Limb (tissue), 2 donors: ENCODE data around the gene CREB5.

ENCODE experiments used
- DNase-seq, 2 donors: peaks; one replicate each; pipeline ENCODE4 v3.0.0-alpha.2; 2016; ENCODE audit errors: extremely low spot score in 2 of 2

Gene CREB5

DNA sequence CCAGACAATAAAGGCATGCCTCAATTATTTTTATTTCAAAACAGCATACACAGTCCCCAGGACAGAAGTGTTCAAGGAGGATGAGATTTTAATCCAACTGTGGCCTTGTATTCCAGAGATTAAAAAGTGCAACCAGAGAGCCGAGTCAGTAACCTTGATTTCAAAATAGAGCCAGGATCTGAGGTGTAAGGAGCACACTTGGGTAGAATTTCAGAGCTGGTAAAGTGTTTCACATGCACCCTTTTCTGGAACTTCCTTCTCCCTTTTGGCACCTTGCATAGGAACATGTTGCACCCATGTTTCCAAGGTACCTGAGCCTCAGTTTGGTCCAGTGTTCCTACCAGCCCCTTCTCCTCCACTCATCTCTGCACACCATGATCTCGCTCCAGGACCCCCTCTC, 320.7 kb downstream of the CREB5 start:
- no peak for DNase-seq

DNA sequence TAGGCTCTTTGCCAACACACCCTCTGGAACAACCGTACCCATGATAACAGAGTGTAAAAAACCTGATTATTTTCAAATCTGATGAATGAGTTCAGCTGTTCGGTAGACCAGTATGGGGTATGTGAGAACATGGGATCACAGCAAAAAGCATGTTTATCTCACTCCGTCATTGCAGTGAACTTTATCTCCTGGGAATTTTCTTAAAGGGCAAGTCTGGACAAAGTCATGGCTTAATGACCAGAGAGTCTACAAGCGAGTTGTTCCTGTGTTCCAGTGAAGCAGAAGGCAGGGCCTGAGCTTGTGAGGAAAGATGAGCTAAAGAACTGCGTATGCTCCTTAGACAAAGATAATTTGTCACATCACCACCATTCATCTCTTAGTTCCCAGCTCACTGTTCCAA, 326.1 kb downstream of the CREB5 start:
- DNase-seq: no peak

DNA sequence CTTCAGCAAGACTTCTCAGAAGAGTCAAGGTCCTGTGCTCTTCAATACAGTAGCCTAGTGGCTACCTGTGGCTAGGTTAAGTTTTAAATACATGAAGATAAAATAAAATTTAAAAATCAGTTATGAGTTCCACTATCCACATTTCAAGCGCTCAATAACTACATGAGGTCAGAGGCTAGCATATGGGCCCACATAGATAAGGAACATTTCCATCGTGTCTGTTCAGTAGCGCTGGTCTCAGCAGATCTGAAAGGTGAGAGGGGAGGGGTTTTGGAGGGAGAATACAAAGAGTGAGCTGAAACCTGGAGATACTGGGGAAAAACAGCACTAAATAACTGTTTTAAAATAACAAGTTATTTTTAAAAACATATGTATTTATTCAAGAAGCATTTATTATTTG, 326.8 kb downstream of the CREB5 start:
- DNase-seq: no peak

DNA sequence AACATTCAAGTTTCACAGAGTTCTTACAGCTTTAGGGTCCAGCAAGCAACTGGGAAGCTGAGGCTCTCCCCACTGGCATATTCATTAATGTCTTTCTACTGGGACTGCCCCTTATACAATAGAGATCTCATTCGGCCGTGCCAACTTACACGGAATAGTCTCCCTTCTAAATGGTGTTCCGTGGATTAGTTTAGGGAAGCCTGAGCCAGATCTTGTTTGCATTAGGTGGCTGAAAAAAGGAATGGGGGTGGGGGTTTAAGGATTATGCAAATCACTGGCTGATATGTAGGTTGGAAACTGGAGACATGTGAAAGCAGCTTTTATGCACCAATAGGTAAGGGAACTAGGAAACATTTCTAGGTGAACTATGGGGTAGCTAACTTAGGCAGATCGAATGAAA, 327.5 kb downstream of the CREB5 start:
- no peak for DNase-seq

DNA sequence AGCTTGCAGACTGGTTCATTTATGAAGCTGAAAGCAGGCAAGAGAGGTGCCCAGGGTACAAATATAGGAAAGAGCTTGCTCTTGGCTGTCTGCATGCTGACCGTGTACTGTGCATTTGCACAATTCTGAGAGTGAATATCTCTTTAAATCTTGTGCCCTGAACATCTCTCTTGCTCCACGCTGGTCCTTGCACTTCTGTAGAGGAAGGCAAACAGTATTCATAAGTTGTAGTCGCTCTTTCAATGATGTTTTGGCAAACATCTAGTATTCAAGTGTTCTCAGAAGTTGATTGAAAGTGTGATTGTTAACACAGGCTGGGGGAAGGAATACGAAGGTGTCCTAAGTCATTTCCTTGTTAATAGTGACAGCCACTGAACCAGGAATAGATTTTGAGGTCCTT, 332.6 kb downstream of the CREB5 start:
- no peak for DNase-seq

DNA sequence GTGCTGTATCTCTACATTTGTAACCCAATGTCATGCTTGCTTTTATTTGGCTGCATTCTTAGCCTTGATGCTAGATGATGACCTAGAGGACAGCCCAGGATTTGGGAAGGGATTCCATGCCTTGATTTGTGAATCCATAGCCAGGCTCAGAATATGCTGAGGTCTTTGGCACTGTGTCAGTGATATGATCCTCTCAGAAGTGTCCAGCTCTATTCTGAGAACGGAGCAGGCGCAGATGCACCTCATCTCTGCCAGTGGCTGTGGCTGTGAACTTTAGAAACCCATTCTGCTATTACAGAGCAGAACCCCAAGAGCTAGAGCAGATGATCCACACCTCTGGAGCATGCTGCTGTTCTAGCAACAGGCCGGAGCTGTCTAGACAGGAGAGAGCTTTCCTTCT, 333.0 kb downstream of the CREB5 start:
- no peak for DNase-seq

DNA sequence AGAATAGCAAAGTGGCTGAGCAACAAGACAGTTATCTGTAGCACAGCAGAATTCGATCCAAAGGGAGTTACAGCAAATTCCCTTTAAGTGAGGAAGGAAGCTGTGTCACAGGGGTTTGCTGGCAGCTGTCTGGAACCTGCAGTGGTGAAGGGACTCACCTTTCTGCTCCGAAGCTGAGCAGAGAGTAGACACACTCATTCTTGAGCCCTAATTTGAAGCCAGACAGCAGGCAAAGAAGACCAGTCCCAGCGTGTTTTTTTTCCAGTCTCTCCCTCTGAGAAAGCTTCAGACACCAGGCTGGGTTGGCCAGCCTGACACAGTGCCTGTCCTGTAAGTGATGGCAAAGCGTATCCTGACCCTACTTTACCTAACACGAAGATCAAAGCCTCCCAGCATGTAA, 335.1 kb downstream of the CREB5 start:
- DNase-seq: no peak

DNA sequence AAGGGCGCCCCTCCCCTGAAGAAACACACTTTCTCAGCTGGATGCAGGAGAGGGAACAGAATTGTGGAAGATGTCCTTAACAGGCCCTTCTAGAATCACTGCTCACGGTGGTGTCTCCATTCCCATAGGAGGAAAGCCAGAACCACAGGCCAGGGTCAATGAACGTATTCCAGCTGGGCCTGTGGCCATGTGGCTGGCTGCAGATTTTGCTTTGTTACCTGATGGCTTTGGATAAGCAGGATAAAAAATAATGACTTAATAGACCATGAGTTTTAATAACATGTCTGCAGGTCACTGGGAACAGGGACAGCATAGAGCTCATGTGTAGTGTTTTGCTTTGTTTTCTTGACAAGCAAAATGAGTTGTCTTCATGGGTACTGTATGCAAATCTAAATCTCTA, 335.5 kb downstream of the CREB5 start:
- no peak for DNase-seq

DNA sequence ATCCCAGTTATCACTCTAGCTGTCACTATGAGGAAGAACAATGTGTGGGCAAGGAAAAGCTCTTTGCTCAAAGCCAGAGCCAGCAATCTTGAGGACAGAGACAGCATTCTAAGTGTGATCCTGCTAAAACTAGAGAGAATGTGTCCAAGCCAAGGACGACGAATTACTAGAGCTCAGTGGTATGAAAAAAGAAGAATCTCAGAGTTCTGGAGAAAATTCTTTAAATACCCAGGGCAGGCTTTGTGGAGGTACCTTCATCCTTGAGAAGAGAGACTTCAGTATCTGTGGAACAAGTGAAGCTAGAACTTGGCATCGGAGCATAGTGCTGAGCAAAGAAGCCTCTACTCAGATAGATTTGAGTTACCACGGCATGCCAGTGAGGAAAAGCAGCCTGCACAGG, 336.0 kb downstream of the CREB5 start:
- DNase-seq: no peak

DNA sequence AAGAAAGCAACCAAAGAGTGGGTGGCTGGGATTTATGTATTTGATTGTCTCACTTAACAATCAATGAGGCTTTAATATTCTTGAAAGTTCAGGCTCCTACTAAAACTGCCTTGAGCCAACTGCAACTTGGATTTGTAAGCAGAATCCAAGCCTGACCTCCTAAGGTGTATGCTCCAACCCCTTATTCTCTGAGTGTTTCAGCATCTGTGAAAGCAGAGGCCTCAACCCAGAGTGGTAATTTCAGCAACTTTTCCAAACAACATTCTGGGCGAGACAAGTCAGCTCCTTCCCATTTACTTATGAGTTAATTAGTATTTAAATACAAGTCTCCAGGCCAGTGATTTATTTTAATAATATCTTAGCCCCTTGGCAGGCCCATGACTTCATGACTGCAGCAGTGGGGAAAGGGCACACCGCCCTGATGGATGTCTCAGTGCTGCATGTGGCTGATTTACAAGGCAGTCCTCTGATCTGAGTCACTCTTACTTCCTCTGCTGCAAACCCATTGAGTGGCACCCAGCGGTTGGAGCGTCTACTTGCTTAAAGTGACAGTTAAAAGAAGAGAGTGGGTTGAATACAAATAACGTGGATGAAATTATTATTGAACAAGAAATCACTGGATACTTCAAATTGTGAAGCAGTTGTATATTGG, 336.7 kb downstream of the CREB5 start:
- DNase-seq: no peak

DNA sequence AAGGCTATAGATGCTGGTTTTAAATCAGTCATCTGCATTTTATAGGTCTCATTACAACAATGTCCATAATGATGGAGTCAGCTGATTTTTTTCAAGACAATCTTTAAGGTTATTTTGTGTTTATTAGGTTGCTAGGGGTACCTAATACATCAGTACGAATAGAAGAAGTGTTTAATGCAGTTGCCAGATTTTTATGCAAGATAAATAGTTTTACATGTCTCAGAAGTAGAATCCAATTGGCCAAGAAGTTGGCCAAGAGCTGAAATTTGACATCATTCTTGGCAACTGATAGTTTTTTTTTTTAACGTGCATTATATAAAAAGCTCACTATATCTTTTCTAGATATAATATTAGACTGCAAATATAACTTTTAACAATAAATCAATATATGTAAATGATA, 337.3 kb downstream of the CREB5 start:
- DNase-seq: peak in 1 of 2 donors; percentile 84

DNA sequence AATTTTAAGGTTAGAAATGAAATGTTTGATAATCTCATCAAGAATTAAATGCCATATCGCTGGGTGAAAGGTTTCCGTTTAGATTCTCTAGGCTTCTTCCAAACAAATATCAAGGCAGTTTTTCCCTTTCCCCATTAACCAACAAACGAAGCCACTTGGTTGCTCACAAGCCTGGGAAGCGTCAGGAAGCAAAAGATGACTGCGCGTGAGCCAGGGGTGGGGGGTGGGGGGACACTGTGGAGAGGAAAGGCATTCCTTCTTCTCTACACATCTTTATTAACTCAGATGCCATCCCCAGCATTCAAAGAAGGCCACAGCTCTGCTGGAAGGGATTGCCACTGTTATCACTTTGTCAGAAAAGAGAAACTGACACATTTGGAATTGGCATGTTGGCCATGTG, 338.7 kb downstream of the CREB5 start:
- no peak for DNase-seq

DNA sequence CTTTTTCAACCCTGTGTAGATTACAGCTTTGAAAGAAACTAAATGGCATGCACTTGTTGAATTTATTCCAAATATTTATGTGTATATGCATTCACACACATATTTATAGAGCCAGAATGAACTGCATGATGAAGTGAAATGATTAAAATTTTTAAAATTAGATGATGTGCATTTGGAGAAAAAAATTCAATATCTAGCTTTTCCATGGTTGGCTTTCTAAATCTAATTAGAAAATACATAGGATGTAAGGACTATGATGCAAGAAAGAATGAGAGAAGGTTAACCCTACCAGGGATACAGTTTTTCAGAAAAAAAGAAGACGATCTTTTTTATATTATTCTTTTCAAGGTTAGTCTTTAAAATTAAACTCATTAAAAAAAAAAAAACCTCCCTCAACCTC, 341.3 kb downstream of the CREB5 start:
- DNase-seq: no peak

DNA sequence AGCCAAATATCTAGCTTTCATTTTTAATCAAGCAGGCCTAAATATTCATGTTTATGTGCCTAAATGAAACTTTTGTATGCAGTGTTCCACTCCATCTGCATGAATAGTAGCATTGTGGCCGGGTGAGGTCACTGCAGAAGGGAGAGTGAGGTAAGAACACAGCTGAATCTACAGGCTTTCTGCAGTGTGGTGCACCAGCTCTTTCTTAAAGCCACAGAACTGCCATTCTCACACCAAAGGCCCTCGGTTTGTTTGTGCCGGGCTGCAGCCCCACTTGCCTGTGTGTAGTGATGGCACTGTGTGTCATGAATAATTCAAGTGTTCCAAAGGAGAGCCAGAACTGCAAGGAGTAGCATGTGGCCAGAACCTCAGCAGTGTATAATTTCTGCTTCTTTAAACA, 341.7 kb downstream of the CREB5 start:
- DNase-seq: peak; percentile 57 to 68

DNA sequence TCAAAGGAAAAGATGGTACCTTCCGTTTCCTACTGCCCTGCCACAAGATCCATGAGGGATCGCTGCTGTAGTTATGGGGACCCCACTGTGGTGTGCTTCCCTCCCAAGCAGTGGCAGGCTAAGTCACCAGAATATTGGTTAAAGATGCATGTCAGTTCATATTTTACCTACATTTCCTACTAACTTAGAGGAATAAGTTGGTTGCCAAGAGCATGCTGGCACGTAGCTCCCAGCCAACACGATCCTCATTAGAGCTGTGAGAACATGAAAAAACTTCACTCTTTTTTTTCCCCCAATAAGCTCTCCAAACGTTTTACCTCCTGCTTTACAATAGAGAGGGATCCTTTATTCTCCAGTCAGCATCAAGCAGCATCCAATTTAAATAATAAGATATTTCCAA, 342.1 kb downstream of the CREB5 start:
- DNase-seq: no peak

DNA sequence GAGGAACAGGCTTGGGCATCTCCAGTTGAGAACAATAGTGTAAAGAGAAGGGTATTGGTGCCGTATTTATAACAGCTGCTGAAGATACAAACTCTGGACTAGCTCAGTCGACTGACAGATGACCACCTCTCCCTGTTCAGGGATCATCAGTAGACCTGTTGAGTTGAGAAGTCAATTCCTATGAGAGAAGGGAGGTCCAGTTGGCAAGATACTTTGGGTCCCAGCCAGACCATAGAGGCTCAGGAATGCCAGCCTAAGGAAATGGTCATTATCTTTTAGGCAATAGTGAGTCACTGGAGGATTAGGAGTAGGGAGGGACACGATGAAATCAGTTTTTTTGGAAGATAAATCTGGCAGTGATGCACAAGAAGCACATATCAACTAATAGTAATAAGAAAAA, 342.9 kb downstream of the CREB5 start:
- no peak for DNase-seq

DNA sequence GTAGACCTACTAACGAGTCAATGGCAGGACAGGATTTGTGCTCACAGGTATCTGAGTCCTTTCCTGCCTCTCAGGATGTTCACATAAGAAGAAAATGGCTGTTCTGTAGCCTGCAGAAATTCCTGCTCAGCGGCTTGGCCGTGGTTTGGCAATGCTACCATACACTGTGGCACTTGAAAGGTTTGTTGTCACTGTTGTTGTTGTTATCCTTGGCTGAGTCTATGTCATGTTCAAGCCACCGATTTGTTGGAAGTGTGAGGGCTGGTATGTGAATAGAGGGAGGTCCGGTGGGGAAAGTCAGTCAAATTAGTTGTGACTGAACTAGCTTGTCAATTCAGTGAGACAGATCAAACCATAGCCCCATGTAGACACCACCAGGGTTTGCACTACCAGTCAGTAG, 345.9 kb downstream of the CREB5 start:
- DNase-seq: no peak

DNA sequence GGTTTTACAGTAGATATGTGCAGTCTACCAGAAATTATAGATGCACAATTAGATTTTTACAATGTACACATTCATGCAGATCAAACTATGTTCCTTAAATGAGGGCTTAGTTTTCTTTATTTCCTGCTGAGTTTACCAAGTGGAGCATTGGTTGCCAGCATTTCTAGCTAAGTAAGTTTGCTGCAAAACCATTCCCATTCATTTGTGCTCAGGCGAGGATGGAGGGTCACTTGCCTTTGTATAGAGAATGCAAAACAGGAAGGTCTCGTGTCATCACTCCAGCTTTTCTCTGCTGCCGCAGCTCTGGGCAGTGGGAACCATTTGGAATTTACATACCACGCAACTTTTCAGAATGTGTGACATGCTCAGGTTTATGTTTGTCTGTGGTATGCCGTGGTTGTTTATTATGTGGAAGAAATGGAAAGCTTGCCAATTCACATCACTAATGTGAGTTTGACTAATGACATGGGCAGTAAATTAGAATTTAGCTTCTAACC, 347.2 kb downstream of the CREB5 start:
- no peak for DNase-seq

DNA sequence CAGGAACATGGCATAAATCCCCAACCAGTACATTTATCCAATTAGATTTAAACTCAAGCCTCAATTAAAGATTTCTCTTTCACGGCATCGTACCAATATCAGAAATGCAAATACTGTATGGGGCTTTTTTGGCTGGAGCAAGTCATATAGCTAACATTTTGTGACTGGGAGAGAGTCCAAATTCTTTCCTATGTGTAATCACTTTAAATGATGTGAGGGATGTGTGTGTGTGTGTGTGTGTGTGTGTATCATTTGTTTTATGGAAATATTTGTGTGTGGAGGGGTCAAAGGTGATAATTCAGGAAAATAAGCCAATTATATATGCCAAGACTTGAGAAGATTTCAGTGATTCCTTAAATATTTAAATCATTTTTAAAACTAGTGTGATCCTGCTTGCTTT, 349.2 kb downstream of the CREB5 start:
- no peak for DNase-seq

DNA sequence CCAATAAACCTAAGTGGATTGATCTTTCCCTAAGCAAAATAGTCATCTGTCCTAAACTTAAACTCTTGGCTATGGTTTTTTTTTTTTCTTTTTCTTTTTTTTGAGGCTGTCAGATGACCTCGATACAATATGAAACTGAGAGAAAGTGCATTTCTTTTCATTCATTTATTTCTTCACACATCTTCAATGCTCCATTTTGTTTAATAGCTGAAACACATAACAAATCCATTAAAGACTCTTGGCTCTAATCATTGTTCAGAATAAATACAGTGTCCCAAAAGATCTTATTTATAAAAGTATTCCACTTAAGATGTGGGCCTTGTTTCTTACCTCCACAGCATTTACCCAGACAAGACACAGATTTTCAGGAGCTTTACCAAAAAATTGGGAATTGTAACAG, 350.3 kb downstream of the CREB5 start:
- DNase-seq: no peak

DNA sequence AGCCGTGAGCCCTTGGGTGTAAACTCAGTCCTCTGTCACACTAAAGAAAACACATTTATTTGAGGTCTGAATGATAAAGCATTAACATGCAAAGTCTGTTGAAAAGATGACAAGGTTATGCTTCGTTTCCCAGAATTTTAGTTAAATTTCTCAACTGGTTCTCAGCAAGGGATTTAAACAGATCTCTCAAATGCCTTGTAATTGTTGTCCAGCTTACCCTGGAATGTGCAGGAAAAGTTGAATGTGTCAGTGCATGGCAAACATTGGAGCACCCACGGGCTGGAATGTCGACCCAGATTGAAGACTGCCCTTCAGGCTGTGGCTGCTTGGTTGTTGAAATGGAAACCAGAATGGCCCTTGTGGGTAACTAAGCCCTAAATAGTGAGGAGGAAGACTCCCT, 354.0 kb downstream of the CREB5 start:
- no peak for DNase-seq

DNA sequence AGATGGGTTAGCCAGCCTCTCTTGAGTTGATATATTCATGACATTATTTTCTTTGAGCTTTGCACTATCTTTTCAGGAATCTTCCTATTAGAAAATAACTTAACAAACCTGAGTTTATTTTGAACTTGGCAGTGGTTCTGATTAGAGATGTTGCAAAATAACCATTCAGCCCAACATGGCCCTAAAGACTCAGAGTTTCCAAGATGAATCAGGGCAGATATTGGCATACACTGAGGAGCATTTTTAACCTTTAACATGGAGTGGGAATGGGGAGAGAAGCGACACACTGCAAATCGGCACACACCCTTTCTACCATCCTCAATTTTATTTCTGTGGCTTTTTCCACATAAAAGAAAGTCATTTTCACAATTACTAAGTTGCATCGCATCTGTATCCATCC, 355.0 kb downstream of the CREB5 start:
- DNase-seq: no peak

DNA sequence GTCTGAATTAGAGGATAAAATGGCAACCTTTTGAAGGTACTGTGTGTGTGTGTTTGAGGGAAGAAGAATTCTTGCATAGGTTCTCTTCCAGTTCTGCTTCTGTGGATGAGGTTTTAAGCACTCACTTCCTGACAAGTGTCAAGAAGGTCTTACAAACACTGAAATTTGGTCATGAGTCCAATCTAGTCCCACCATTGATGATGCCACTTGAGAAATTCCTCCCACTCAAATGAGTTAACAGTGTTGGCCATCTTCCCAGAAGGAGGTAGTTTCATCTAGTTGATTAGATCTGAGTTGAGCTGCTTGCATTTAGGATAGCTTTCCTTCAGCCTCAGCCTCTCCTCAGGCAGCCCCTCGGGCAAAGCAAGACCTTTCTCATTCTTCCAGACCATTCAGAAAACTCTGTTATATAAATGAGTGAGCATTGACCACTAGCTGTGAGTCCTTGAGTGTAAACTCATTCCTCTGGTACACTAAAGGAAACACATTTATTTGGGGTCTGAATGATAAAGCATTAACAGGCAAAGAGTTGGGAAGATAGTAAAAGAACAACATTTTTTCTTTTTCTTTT, 356.3 kb downstream of the CREB5 start:
- no peak for DNase-seq
